SIG-M5 (cell line): ENCODE data around the gene TRIM44.
"Not testable (repeated sequence)": the region's sequence is repeated elsewhere in the genome, so short reads cannot be mapped to it uniquely, and the experiment has no call there.

Experiments used
- DNase-seq: peaks from one replicate; lab custom pipeline; 2025; lab: John Stamatoyannopoulos, UW

TRIM44 gene

DNA sequence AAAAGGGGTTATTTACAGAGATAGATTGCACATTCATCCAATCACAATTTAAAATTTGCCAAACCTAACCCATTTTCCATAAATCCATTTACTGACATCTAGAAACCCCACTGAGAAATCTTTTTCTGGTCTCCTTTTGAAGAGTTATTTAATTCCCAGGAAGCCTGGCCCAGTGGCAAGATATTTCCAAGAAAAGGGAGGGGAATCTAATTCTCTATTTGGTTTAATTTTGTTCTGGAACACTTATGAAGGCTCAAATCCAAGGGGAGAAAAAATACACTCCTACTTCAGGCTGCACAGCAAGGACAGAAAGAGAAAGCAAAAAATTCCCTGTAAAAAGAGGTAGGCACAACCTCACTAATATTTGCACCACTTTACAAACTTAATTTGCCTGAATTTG is 193.1 kb downstream of the TRIM44 start:
- no peak for DNase-seq

- DNase-seq: no peak
Measured at GRCh38 chr11:35856259-35856658, 193.7 kb downstream of the TRIM44 start.

DNA sequence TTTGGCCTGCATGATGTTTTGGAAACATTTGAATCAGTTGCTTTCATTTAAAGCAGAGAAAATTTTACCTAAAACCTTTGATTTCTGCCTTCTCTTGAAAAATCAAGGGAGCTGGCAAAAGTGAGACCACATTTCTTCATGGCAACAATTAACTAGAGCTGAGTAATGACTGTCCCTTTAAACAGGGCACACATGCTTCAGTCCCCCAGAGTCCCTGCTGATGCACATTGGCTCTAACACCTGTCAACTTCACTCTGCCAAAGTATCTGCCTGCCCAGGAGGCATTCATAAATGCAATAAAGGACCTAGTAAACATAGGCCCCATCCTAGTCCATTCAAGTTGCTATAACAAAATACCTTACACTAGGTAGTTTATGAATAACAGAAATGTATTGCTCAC is 194.2 kb downstream of the TRIM44 start:
- no peak for DNase-seq

GRCh38 chr11:35857922-35858321 is 195.3 kb downstream of the TRIM44 start:
- no peak for DNase-seq

GRCh38 chr11:35859301-35859700 is 196.7 kb downstream of the TRIM44 start:
- no peak for DNase-seq

- DNase-seq: not testable (repeated sequence)
Measured at GRCh38 chr11:35860194-35860593, 197.6 kb downstream of the TRIM44 start.

GRCh38 chr11:35861191-35861590 is 198.6 kb downstream of the TRIM44 start:
- no peak for DNase-seq

- DNase-seq: no peak
Measured at GRCh38 chr11:35862666-35863065, 200.1 kb downstream of the TRIM44 start.

- no peak for DNase-seq
Measured at GRCh38 chr11:35864131-35864530, 201.6 kb downstream of the TRIM44 start.

- DNase-seq: no peak
Measured at GRCh38 chr11:35866601-35867000, 204.0 kb downstream of the TRIM44 start.
